Heart left ventricle (tissue), 16 donors: ENCODE measurements around the gene BAIAP2. TPM values are rescaled to one million over a fixed set of nuclear protein-coding genes. Genes with fewer than 3 reads are reported as not detected.
A peak's percentile ranks its signal among the peaks of the same experiment; 100 is the strongest.

ENCODE experiments used
- ATAC-seq, 4 donors: fragments of 200-7000 bp; cut with Tn5 transposase; one replicate each; pipeline ENCODE4 v1.9.1; 2020 to 2022; ENCODE audit warnings: moderate library complexity in 4 of 4, mild to moderate bottlenecking in 3 of 4, moderate number of reproducible peaks in 1 of 4
- DNase-seq, 5 donors: peaks; one replicate each; pipeline ENCODE4 v3.0.0-alpha.2; 2020
- H3K27ac ChIP-seq, 12 donors: fragments of 200-600 bp; sonication (generic) in 4 of 12; one replicate each; pipeline versions ENCODE4 v1.5.0 to v1.8.0; 2016 to 2022; ENCODE audit warnings: mild to moderate bottlenecking in 2 of 12
- H3K27me3 ChIP-seq, 9 donors: fragments of 200-600 bp; sonication (generic) in 2 of 9; one replicate each; pipeline versions ENCODE4 v1.5.1 to v1.8.0; 2016 to 2022; ENCODE audit warnings: mild to moderate bottlenecking in 3 of 9
- H3K36me3 ChIP-seq, 9 donors: fragments of 200-600 bp; sonication (generic) in 2 of 9; one replicate each; pipeline versions ENCODE4 v1.5.0 to v1.8.0; 2018 to 2022; ENCODE audit warnings: mild to moderate bottlenecking in 2 of 9
- H3K4me1 ChIP-seq, 12 donors: fragments of 200-600 bp; sonication (generic) in 4 of 12; one replicate each; pipeline versions ENCODE4 v1.5.0 to v1.8.0; 2016 to 2022; ENCODE audit warnings: mild to moderate bottlenecking in 3 of 12
- H3K4me3 ChIP-seq, 12 donors: fragments of 200-600 bp; sonication (generic) in 4 of 12; one replicate each; pipeline versions ENCODE4 v1.5.0 to v1.8.0; 2017 to 2022; ENCODE audit warnings: mild to moderate bottlenecking in 9 of 12, moderate library complexity in 4 of 12
- H3K9me3 ChIP-seq, 12 donors: fragments of 200-600 bp; sonication (generic) in 4 of 12; one replicate each; pipeline versions ENCODE4 v1.5.0 to v1.8.0; 2016 to 2022; ENCODE audit warnings: mild to moderate bottlenecking in 1 of 12
- POLR2A ChIP-seq, 2 donors: fragments of 450-650 bp; IDR thresholded peaks; one replicate each; pipeline ENCODE4 v1.6.1; 2017; ENCODE audit warnings: antibody characterized with exemption in 2 of 2, mild to moderate bottlenecking in 2 of 2, moderate library complexity in 2 of 2
- WGBS, 4 donors: extraction: QIAGEN DNeasy Blood & Tissue Kit in 2 of 4; methylation state at CpG; one replicate each; pipeline versions ENCODE4 v1.1.5 to v1.1.7; 2013 to 2018; 5-methylcytosine and 5-hydroxymethylcytosine counted together
- intact Hi-C, 10 donors: fragments of 100-400 bp; cut with DNase I; formaldehyde crosslinking; loops; one replicate each; pipeline versions ENCODE4 v1.11.1 to v1.14.2; 2022
- polyA plus RNA-seq, 2 donors: library from polyadenylated mRNA; stranded (reverse); fragments of 200-250 nt; gene quantifications; one replicate each; pipeline ENCODE4 v1.2.3, GENCODE V29; 2013
- total RNA-seq, 9 donors: library from RNA; depleted of rRNA in 2 of 9; stranded (reverse); fragments of >200 nt in 2 of 9; fragmentation: NEBNext Ultra II Directional in 3 of 9; extraction: Animal tissue kit (Norgen Biotek cat#: 25700) in 3 of 9; gene quantifications; one replicate each; pipeline versions ENCODE4 v1.1.0 to v1.2.4, GENCODE V29; 2016 to 2023
- TF ChIP-seq, protein P1 (sequence below), 12 donors: fragments of 200-600 bp; sonication (generic) in 4 of 12; IDR thresholded peaks; one replicate each; pipeline versions ENCODE4 v1.5.0 to v1.8.0; 2018 to 2022; ENCODE audit warnings: antibody characterized with exemption in 12 of 12, mild to moderate bottlenecking in 5 of 12
- donor health status: ischemic (EF 13 %, LVEDD 7.1; RV severe dilation, severe dysfunction).
- donor health status: healthy with polysubstance abuse.
- donor health status: DM: no; HTN: yes; CAD: no.
- donor health status: DM: no; HTN: no; CAD: no.
- donor health status: ischemic (EF 25% LVEDD 6.9; RV normal size, moderate dysfunction).
- donor health status: ischemic (EF 25% LVEDD 5.7; RV mildly dilated, moderate dysfunction).
- donor health status: healthy.
- donor health status: DM: yes; HTN: yes; CAD: no.
- donor health status: ischemic (EF 35%, LVEDD 5.7; RV mildly dilated, moderate dysfunction).
- donor health status: nonischemic (EF 11% LVEDD 7.7; RV severe dilation, severe dysfunction).
- donor health status: DM: yes; HTN: yes; CAD: no.
- donor health status: PGD.
- donor health status: ischemic (EF 29% LVEDD 5.4; RV normal size, mild dysfunction).
- donor health status: nonischemic (EF 23%, LVEDD 6.1; RV moderate dilation, normal function).

BAIAP2 gene
- total and polyA plus RNA-seq, 11 donors: 8.9 to 30.2 (median 18.5) TPM

DNA sequence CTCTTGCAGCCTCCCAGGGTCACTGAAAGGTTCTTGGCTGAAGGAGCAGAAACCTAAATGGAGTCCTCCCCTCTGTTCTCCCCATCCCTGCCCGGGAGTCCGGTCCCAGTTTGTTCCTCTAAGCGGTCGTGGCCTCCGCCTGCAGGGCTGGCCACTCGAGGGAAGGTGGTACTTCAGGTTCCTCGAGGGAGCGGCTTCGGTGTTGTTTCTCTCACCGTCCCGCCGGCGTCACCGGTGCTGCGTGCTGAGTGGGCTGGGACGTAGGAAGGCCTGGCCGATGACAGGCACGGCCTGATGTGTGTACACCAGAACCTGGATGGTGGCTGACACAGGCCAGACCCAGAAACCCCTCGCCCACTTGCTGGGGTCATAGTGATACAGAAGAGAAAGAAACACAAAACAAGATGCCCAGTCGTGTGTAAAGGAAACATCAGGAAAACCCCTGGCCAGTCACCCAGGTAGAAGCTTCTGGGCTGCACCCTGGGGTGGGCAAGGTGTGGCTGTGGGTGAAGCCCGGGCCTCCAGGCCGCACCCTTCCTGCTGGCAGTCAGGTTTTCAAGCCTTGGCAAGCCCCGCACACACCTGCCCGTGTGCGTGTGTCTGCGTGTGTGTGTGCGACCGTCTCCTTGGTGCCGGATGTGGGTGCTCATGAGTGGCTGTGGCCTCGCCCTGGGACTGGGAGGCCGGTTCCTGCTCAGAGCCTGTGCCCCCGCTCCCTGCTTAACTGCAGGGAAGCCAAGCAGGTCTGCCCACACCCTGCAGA, 52.0 kb downstream of the BAIAP2 start:
- Histone ChIP-seq H3K9me3 (no peaks in the 10 kb centered on the region), H3K27me3 (no peaks in the 10 kb centered on the region), H3K4me3 (no peak overlapping the region), H3K36me3 (peaks cover 0 to 37% (median 9%) of the 10 kb centered on the region in 9 donors), H3K27ac (no peak overlapping the region), H3K4me1 (peaks cover 0 to 38% (median 27%) of the 10 kb centered on the region in 12 donors)
- TF ChIP-seq POLR2A (IDR thresholded peaks at IDR 0.05): no peak
- TF ChIP-seq, protein P1, sequence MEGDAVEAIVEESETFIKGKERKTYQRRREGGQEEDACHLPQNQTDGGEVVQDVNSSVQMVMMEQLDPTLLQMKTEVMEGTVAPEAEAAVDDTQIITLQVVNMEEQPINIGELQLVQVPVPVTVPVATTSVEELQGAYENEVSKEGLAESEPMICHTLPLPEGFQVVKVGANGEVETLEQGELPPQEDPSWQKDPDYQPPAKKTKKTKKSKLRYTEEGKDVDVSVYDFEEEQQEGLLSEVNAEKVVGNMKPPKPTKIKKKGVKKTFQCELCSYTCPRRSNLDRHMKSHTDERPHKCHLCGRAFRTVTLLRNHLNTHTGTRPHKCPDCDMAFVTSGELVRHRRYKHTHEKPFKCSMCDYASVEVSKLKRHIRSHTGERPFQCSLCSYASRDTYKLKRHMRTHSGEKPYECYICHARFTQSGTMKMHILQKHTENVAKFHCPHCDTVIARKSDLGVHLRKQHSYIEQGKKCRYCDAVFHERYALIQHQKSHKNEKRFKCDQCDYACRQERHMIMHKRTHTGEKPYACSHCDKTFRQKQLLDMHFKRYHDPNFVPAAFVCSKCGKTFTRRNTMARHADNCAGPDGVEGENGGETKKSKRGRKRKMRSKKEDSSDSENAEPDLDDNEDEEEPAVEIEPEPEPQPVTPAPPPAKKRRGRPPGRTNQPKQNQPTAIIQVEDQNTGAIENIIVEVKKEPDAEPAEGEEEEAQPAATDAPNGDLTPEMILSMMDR (IDR thresholded peaks at IDR 0.05): no peak
- WGBS, 4 donors: 89 to 94% (median 93%) methylated on average over 27 to 32 of the region's 32 CpGs
- DNase-seq (no peak), ATAC-seq (no peak)
- intact Hi-C loops: no loop called here

GRCh38 chr17:81090361-81091136, 55.6 kb downstream of the BAIAP2 start:
- ATAC-seq: peak in 3 of 4 donors; percentile 43 to 64 (median 58)
- Histone ChIP-seq H3K27ac (no peak overlapping the region), H3K4me1 (peaks cover 0 to 24% (median 3%) of the 10 kb centered on the region in 12 donors), H3K4me3 (no peak overlapping the region), H3K9me3 (no peaks in the 10 kb centered on the region), H3K36me3 (peaks cover 0 to 34% (median 9%) of the 10 kb centered on the region in 9 donors), H3K27me3 (no peaks in the 10 kb centered on the region)
- DNase-seq: peak; percentile 29 to 85 (median 65)
- WGBS, 4 donors: 71 to 83% (median 81%) methylated on average over 18 to 26 of the region's 26 CpGs
- intact Hi-C loops: loop anchor here in 2 of 10 donors (10.0 kb wide), 1 partner anchor 666 kb away; no protein-coding TSS in a partner anchor
- TF ChIP-seq POLR2A (IDR thresholded peaks at IDR 0.05): no peak
- TF ChIP-seq, protein P1 (IDR thresholded peaks at IDR 0.05): no peak

DNA sequence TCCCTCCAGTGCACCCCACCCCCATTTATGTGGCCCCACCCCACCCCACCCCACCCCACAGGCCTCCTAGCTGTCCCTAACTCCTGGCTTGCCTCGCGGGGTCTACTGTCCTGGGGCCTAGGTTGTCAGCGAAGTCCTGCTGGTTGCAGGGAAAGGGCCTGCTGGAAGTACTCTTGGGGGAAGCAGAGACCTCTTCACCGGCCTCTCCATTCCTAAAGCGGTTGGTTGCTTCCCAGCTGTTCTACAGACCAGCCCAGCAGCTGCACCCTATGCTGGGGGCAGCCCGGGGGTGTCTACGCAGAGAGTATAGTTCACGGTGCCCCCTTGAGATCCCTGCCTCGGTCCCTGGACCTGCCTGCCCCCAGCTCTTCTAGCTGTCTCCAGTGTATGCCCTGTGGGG, 56.2 kb downstream of the BAIAP2 start:
- H3K27me3 ChIP-seq: no peaks in the 10 kb centered on the region
- no peak overlapping the region for H3K4me3 ChIP-seq
- ATAC-seq (no peak), DNase-seq (no peak)
- H3K27ac ChIP-seq: no peak overlapping the region
- H3K4me1 ChIP-seq: peaks cover 0 to 25% (median 3%) of the 10 kb centered on the region in 12 donors
- 88 to 94% (median 92%) methylated on average over 8 to 9 of the region's 9 CpGs for WGBS, 4 donors
- intact Hi-C loops: loop anchor here in 2 of 10 donors (10.0 kb wide), 1 partner anchor 666 kb away; no protein-coding TSS in a partner anchor
- no peaks in the 10 kb centered on the region for H3K9me3 ChIP-seq
- peaks cover 0 to 28% (median 9%) of the 10 kb centered on the region in 9 donors for H3K36me3 ChIP-seq
- no peak for TF ChIP-seq POLR2A (IDR thresholded peaks at IDR 0.05)

GRCh38 chr17:81091774-81092517, 57.0 kb downstream of the BAIAP2 start:
- TF ChIP-seq POLR2A (IDR thresholded peaks at IDR 0.05): no peak
- TF ChIP-seq, protein P1 (IDR thresholded peaks at IDR 0.05): no peak
- Histone ChIP-seq H3K4me3 (no peak overlapping the region), H3K4me1 (peaks cover 0 to 30% (median 3%) of the 10 kb centered on the region in 12 donors), H3K27ac (no peak overlapping the region), H3K27me3 (no peaks in the 10 kb centered on the region), H3K36me3 (peaks cover 0 to 20% (median 4%) of the 10 kb centered on the region in 9 donors), H3K9me3 (no peaks in the 10 kb centered on the region)
- 91 to 100% (median 95%) methylated on average over 4 to 23 of the region's 23 CpGs for WGBS, 4 donors
- no peak for ATAC-seq
- intact Hi-C loops: loop anchor here in 2 of 10 donors (10.0 kb wide), 1 partner anchor 667 kb away; no protein-coding TSS in a partner anchor
- DNase-seq: no peak
